Measurements from ENCODE around the gene ASB13.
"Not testable (repeated sequence)": the region's sequence is repeated elsewhere in the genome, so short reads cannot be mapped to it uniquely, and the experiment has no call there.

Gene ASB13

GRCh38 chr10:5604961-5605360 lies 61.4 kb downstream of the ASB13 start:
- no peak for DNase-seq (ENCODE audit: low read depth)

- DNase-seq (ENCODE audit: low read depth): no peak
Measured at GRCh38 chr10:5604236-5604925, 62.0 kb downstream of the ASB13 start.

- no peak for DNase-seq (ENCODE audit: low read depth)
Measured at GRCh38 chr10:5603848-5604170, 62.6 kb downstream of the ASB13 start.

GRCh38 chr10:5603091-5603847 lies 63.1 kb downstream of the ASB13 start:
- no peak for DNase-seq (ENCODE audit: low read depth)

- no peak for DNase-seq (ENCODE audit: low read depth)
Measured at GRCh38 chr10:5601826-5602495, 64.4 kb downstream of the ASB13 start.

- DNase-seq (ENCODE audit: low read depth): no peak
Measured at GRCh38 chr10:5600908-5601307, 65.5 kb downstream of the ASB13 start.

GRCh38 chr10:5599613-5600520 lies 66.5 kb downstream of the ASB13 start:
- no peak for DNase-seq (ENCODE audit: low read depth)

- DNase-seq (ENCODE audit: low read depth): no peak
Measured at GRCh38 chr10:5598085-5598690, 68.2 kb downstream of the ASB13 start.

GRCh38 chr10:5596611-5597341 lies 69.6 kb downstream of the ASB13 start:
- DNase-seq (ENCODE audit: low read depth): no peak

- DNase-seq (ENCODE audit: low read depth): no peak
Measured at GRCh38 chr10:5595994-5596471, 70.4 kb downstream of the ASB13 start.

GRCh38 chr10:5595591-5595990 lies 70.8 kb downstream of the ASB13 start:
- DNase-seq (ENCODE audit: low read depth): no peak

- no peak for DNase-seq (ENCODE audit: low read depth)
Measured at GRCh38 chr10:5595095-5595494, 71.3 kb downstream of the ASB13 start.

GRCh38 chr10:5594271-5595049 lies 71.9 kb downstream of the ASB13 start:
- no peak for DNase-seq (ENCODE audit: low read depth)

GRCh38 chr10:5593347-5593746 lies 73.0 kb downstream of the ASB13 start:
- DNase-seq (ENCODE audit: low read depth): not testable (repeated sequence)

GRCh38 chr10:5592070-5592469 lies 74.3 kb downstream of the ASB13 start:
- DNase-seq (ENCODE audit: low read depth): no peak

GRCh38 chr10:5591336-5591824 lies 75.0 kb downstream of the ASB13 start:
- DNase-seq (ENCODE audit: low read depth): no peak

GRCh38 chr10:5590816-5591215 lies 75.6 kb downstream of the ASB13 start:
- no peak for DNase-seq (ENCODE audit: low read depth)

- DNase-seq (ENCODE audit: low read depth): no peak
Measured at GRCh38 chr10:5589661-5590511, 76.5 kb downstream of the ASB13 start.
